Panc1 (cell line): ENCODE measurements around the gene ANKRD34A. TPM values are rescaled to one million over a fixed set of nuclear protein-coding genes. Genes with fewer than 3 reads are reported as not detected.

Experiments
- ATAC-seq: fragments of 200-7000 bp; cut with Tn5 transposase; 2 replicates; pipeline ENCODE4 v1.9.1; 2020; ENCODE audit warnings: mild to moderate bottlenecking, moderate library complexity
- BruUV-seq: library from RNA; stranded (reverse); fragments of 400-500 nt; replicated peaks from 2 replicates; lab custom pipeline; 2021; lab: Mats Ljungman, UMichigan
- CTCF ChIA-PET: fragments of 300-600 bp; sonication (Branson Sonifier 250); formaldehyde crosslinking; loops from one replicate; lab custom pipeline; 2022; ENCODE audit warnings: antibody characterized with exemption; lab: Charles Lee
- POLR2A ChIA-PET: fragments of 300-600 bp; sonication (Branson Sonifier 250); formaldehyde crosslinking; loops from one replicate; lab custom pipeline; 2022; ENCODE audit warnings: antibody characterized with exemption; lab: Charles Lee
- DNase-seq: peaks from one replicate; pipeline ENCODE4 v3.0.0-alpha.2; 2010; ENCODE audit warnings: low read depth, low spot score
- H3K27ac ChIP-seq: 2 replicates; pipeline ENCODE4 v1.5.1; 2011; ENCODE audit warnings: mild to moderate bottlenecking, low read length, inconsistent platforms
- H3K27me3 ChIP-seq: fragments of 200-500 bp; sonication (Bioruptor generic); 2 replicates; pipeline ENCODE4 v1.6.0; 2014; ENCODE audit warnings: low read length, inconsistent platforms; ENCODE audit not compliant: control insufficient read depth, insufficient read depth
- H3K36me3 ChIP-seq: fragments of 200-500 bp; sonication (Bioruptor generic); 2 replicates; pipeline ENCODE4 v1.5.1; 2014; ENCODE audit warnings: inconsistent platforms, mild to moderate bottlenecking, low read length, moderate library complexity; ENCODE audit not compliant: control insufficient read depth, insufficient read depth
- H3K4me1 ChIP-seq: 2 replicates; pipeline ENCODE4 v1.5.1; 2011; ENCODE audit warnings: inconsistent platforms, mild to moderate bottlenecking, low read length, moderate library complexity; ENCODE audit not compliant: control insufficient read depth, insufficient read depth
- H3K4me3 ChIP-seq, 2 experiments: 2 replicates each; pipeline ENCODE4 v1.5.1; 2011 to 2012; ENCODE audit warnings: low read depth in 2 of 2, low read length in 2 of 2, mild to moderate bottlenecking in 2 of 2, inconsistent platforms in 1 of 2, moderate library complexity in 1 of 2
- H3K9me3 ChIP-seq: fragments of 200-500 bp; sonication (Bioruptor generic); 2 replicates; pipeline ENCODE4 v1.5.1; 2014; ENCODE audit warnings: low read depth, mild to moderate bottlenecking, inconsistent platforms, low read length, moderate library complexity; ENCODE audit not compliant: control insufficient read depth, insufficient read depth
- POLR2AphosphoS5 ChIP-seq: IDR thresholded peaks from 2 replicates; pipeline ENCODE4 v1.6.1; 2012; ENCODE audit warnings: mild to moderate bottlenecking, low read depth, low read length, moderate library complexity
- SIN3A ChIP-seq: IDR thresholded peaks from 2 replicates; pipeline ENCODE4 v1.6.1; 2012; ENCODE audit warnings: low read depth, mild to moderate bottlenecking, low read length, moderate library complexity, borderline replicate concordance; ENCODE audit not compliant: insufficient read depth
- TCF7L2 ChIP-seq: IDR thresholded peaks from 2 replicates; pipeline ENCODE4 v1.6.1; 2011; ENCODE audit warnings: mild to moderate bottlenecking, low read depth, low read length, inconsistent platforms
- in situ Hi-C: cut with HindIII; loops from 2 replicates; pipeline ENCODE4 v1.10.0; 2016; ENCODE audit warnings: low sequenced_read_pairs, low pct_unique_long_range_greater_than_20kb
- intact Hi-C: fragments of 100-400 bp; cut with micrococcal nuclease; formaldehyde crosslinking; loops from one replicate; pipeline ENCODE4 v1.10.0; 2022; ENCODE audit not compliant: unreplicated experiment
- total RNA-seq: library from RNA; stranded (reverse); gene quantifications from one replicate; pipeline ENCODE4 v1.2.1, GENCODE V29; 2021; ENCODE audit not compliant: unreplicated experiment
- TF ChIP-seq, protein P1 (sequence below): fragments of 450-650 bp; IDR thresholded peaks from 2 replicates; pipeline ENCODE4 v1.5.1; 2017; ENCODE audit warnings: mild to moderate bottlenecking
- TF ChIP-seq, protein P2 (sequence below), 2 experiments: IDR thresholded peaks; 2 replicates each; pipeline ENCODE4 v1.6.1; 2011 to 2012; ENCODE audit warnings: low read depth in 2 of 2, control low read depth in 1 of 2, low read length in 1 of 2, mild to moderate bottlenecking in 1 of 2, moderate library complexity in 1 of 2; ENCODE audit not compliant: insufficient read depth in 1 of 2

The ANKRD34A gene
- total RNA-seq, 1 experiment from 2014 or later = 1.4 TPM

DNA sequence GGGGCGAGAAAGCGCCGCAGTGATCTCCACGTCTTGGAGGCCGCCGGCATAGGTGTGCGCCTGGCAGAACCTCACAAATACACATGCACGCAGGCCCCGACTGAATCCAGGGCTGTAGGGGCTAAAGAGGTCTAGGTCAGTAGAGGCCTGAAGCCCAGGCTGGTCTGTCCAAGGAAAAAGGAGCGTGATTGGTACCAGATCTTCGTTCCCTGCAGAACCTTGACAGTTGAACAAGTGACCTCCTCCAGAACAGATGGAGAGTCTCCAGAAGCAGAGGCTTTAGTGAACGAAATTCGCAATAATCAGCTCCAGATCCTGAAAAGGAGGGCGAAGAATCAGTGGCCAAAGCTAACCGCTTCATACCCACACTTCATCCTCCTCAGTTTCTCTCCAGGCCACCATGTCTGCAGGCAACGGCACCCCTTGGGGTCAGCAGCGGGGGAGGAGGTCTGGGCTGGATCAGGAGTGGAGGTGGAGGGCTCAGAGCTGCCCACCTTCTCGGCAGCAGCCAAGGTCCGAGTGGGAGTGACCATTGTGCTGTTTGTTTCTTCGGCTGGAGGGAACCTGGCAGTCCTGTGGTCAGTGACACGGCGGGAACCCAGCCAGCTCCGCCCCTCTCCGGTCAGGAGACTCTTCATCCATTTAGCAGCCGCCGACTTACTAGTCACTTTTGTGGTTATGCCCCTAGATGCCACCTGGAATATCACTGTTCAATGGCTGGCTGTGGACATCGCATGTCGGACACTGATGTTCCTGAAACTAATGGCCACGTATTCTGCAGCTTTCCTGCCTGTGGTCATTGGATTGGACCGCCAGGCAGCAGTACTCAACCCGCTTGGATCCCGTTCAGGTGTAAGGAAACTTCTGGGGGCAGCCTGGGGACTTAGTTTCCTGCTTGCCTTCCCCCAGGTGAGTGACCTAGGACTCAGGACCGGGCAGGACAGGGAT is 45.1 kb downstream of the ANKRD34A start:
- no TSS peak for BruUV-seq
- in situ Hi-C loops (no loop called here), intact Hi-C loops (loop anchor here (10.0 kb wide), 1 partner anchor 64 kb away; the partner anchor contains the start of gene PIAS3)
- TF ChIP-seq POLR2AphosphoS5 = 0 out of 2 replicates have a peak, but pooled peaks have one; percentile 23
- TF ChIP-seq, protein P1, sequence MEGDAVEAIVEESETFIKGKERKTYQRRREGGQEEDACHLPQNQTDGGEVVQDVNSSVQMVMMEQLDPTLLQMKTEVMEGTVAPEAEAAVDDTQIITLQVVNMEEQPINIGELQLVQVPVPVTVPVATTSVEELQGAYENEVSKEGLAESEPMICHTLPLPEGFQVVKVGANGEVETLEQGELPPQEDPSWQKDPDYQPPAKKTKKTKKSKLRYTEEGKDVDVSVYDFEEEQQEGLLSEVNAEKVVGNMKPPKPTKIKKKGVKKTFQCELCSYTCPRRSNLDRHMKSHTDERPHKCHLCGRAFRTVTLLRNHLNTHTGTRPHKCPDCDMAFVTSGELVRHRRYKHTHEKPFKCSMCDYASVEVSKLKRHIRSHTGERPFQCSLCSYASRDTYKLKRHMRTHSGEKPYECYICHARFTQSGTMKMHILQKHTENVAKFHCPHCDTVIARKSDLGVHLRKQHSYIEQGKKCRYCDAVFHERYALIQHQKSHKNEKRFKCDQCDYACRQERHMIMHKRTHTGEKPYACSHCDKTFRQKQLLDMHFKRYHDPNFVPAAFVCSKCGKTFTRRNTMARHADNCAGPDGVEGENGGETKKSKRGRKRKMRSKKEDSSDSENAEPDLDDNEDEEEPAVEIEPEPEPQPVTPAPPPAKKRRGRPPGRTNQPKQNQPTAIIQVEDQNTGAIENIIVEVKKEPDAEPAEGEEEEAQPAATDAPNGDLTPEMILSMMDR = no peak
- Histone ChIP-seq H3K27me3 (no peaks in the 10 kb centered on the region), H3K4me1 (peaks cover 19% of the 10 kb centered on the region), H3K4me3 (peak overlapping the region; percentile 92 to 94), H3K9me3 (no peaks in the 10 kb centered on the region), H3K36me3 (peaks cover 11% of the 10 kb centered on the region), H3K27ac (peak overlapping the region; percentile 93)
- peak; percentile 93 for ATAC-seq
- ChIA-PET CTCF (interaction anchor here (0.6 to 1.4 kb wide), 3 partner anchors 12 to 95 kb away, joined by 3 read pairs; partner anchors contain the start of genes POLR3C and RNF115), POLR2A (interaction anchor here (0.6 to 2.2 kb wide), 3 partner anchors 8 to 110 kb away, joined by 3 to 9 read pairs (median 6); partner anchors contain the start of gene RBM8A)
- DNase-seq = no peak

DNA sequence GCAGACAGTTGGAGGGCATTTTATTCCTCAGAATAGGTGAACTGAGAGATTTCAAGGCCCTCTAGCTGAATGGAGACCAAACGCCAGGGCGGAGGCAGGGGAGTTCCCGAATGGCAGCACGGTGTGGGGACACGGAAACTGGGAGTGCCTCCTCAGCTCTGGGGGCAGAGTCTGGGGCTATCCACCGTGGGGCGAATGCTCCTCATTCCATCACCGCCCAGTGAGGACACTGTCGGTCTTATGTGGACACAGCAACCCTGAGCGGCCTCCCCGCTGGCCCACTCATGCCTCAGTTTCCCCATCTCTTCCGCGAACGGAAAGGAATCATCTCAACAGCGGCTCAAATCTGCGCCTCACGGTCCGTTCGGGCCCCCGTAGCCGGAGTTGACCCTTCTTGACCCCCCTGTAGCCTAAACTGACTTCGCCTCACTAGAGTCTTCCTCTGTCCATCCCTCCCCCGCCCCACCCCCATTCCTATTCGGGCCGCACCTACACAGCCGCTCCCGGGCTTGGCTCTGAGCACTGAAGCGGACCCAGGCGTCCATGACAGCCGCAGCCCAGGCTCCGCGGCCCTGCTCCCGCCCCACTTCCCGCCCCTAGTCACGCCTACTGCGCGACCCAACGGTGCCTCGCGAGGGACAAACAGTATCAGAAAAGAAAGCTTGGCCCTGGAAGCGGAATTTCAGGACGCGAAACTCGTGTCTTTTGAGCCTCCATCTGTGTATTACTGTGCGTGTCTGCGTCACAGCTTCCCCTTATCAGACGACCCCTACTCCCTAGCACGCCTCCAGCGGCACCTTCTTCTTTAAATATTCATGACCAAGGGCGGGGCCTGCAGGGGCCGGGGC is 46.0 kb downstream of the ANKRD34A start, which contains the start of gene PEX11B:
Gene PEX11B (minus strand): TSS at position 574 of the 848 bp plus-strand sequence. CDS start 29 bp downstream, at position 545.
- in situ Hi-C loops = no loop called here
- peak within 1 kb of the TSS; percentile 92 to 94 for H3K4me3 ChIP-seq
- 0 out of 2 replicates have a peak, but pooled peaks have one; percentile 62 for TF ChIP-seq SIN3A
- TF ChIP-seq, protein P1 = no peak
- TF ChIP-seq, protein P2, sequence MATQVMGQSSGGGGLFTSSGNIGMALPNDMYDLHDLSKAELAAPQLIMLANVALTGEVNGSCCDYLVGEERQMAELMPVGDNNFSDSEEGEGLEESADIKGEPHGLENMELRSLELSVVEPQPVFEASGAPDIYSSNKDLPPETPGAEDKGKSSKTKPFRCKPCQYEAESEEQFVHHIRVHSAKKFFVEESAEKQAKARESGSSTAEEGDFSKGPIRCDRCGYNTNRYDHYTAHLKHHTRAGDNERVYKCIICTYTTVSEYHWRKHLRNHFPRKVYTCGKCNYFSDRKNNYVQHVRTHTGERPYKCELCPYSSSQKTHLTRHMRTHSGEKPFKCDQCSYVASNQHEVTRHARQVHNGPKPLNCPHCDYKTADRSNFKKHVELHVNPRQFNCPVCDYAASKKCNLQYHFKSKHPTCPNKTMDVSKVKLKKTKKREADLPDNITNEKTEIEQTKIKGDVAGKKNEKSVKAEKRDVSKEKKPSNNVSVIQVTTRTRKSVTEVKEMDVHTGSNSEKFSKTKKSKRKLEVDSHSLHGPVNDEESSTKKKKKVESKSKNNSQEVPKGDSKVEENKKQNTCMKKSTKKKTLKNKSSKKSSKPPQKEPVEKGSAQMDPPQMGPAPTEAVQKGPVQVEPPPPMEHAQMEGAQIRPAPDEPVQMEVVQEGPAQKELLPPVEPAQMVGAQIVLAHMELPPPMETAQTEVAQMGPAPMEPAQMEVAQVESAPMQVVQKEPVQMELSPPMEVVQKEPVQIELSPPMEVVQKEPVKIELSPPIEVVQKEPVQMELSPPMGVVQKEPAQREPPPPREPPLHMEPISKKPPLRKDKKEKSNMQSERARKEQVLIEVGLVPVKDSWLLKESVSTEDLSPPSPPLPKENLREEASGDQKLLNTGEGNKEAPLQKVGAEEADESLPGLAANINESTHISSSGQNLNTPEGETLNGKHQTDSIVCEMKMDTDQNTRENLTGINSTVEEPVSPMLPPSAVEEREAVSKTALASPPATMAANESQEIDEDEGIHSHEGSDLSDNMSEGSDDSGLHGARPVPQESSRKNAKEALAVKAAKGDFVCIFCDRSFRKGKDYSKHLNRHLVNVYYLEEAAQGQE (IDR thresholded peaks at IDR 0.05; ENCODE audit: insufficient read depth in 1 of 2, low read depth in 2 of 2, low read length in 1 of 2) = no peak
- no peak for TF ChIP-seq TCF7L2
- TF ChIP-seq POLR2AphosphoS5 = peak; percentile 65; the same call in 1 of the 2 replicates
- H3K27ac ChIP-seq = peak within 1 kb of the TSS; percentile 93
- H3K9me3 ChIP-seq = no peaks in the 10 kb centered on the region
- intact Hi-C loops = loop anchor here (10.0 kb wide), 1 partner anchor 64 kb away; the partner anchor contains the start of gene PIAS3
- peak; percentile 78 for DNase-seq
- peak; percentile 91 for ATAC-seq
- POLR2A ChIA-PET = interaction anchor here (0.6 to 2.2 kb wide), 2 partner anchors 9 to 27 kb away, joined by 3 to 9 read pairs; partner anchors contain the start of gene RBM8A
- no peaks in the 10 kb centered on the region for H3K27me3 ChIP-seq
- peaks cover 10% of the 10 kb centered on the region for H3K36me3 ChIP-seq
- BruUV-seq = no TSS peak
- CTCF ChIA-PET = interaction anchor here (0.6 to 1.4 kb wide), 4 partner anchors 11 to 95 kb away, joined by 3 to 4 read pairs (median 3); partner anchors contain the start of genes POLR3C and RNF115
- peaks cover 18% of the 10 kb centered on the region for H3K4me1 ChIP-seq
